Measurements from ENCODE around the gene THSD4.

- TF ChIP-seq POLR2AphosphoS5 (IDR thresholded peaks at IDR 0.05; ENCODE audit: borderline replicate concordance, low read depth, low read length) = no peak
- no peak for TF ChIP-seq FOXP2 (optimal IDR thresholded peaks at IDR 0.05; ENCODE audit: control extremely low read depth, extremely low read length, insufficient read depth)
Measured at GRCh38 chr15:71303977-71304376, 188.7 kb downstream of the THSD4 start.

Data from SK-N-MC (cell line).